ENCODE results near the gene ITGAX. TPM values are rescaled to one million over a fixed set of nuclear protein-coding genes. Genes with fewer than 3 reads are reported as not detected.

ITGAX gene
- total and polyA plus RNA-seq, 7 donors: 0.34 to 2.6 (median 1.7) TPM

DNA sequence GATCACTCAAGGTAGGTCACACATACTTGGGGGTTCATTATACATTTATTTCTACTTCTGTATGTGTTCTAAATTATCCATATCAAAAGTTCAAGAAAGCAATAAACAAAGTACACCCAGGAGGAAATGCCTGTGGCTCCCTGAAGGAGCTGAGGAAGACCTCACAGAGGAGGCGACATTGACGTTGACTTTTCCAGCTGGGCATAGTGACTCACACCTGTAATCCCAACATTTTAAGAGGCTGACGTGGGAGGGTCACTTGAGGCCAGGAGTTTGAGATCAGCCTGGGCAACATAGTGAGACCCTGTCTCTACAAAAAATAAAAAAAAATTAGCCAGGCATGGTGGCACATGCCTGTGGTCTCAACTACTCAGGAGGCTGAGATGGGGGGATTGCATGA is 54.5 kb downstream of the ITGAX start:
- H3K4me1 ChIP-seq: no peaks in the 10 kb centered on the region
- DNase-seq: no peak
- no peaks in the 10 kb centered on the region for H3K36me3 ChIP-seq (ENCODE audit: insufficient read depth in 1 of 2, low read depth in 1 of 2)
- 35 to 59% (median 58%) methylated on average over 3 of the region's 3 CpGs for WGBS, 3 donors
- no peaks in the 10 kb centered on the region for H3K9me3 ChIP-seq
- no peak overlapping the region for H3K4me3 ChIP-seq
- H3K27me3 ChIP-seq (ENCODE audit: insufficient read depth in 3 of 3, low read length in 2 of 3): no peaks in the 10 kb centered on the region
- H3K27ac ChIP-seq: no peak overlapping the region
- ATAC-seq: no peak
- intact Hi-C loops (cut with DNase I): no loop called here
- no peak for TF ChIP-seq CTCF (IDR thresholded peaks at IDR 0.05)

- DNase-seq: no peak
- no peak for ATAC-seq
- Histone ChIP-seq H3K9me3 (no peaks in the 10 kb centered on the region), H3K27me3 (ENCODE audit: insufficient read depth in 3 of 3, low read length in 2 of 3) (no peaks in the 10 kb centered on the region), H3K4me3 (no peak overlapping the region), H3K27ac (no peak overlapping the region), H3K4me1 (no peaks in the 10 kb centered on the region), H3K36me3 (ENCODE audit: insufficient read depth in 1 of 2, low read depth in 1 of 2) (no peaks in the 10 kb centered on the region)
- TF ChIP-seq CTCF (IDR thresholded peaks at IDR 0.05): no peak
- intact Hi-C loops (cut with DNase I): no loop called here
- 68 to 79% (median 76%) methylated on average over 9 of the region's 9 CpGs for WGBS, 3 donors
These were observed 55.1 kb downstream of the ITGAX start for GRCh38 chr16:31410082-31410481.

DNA sequence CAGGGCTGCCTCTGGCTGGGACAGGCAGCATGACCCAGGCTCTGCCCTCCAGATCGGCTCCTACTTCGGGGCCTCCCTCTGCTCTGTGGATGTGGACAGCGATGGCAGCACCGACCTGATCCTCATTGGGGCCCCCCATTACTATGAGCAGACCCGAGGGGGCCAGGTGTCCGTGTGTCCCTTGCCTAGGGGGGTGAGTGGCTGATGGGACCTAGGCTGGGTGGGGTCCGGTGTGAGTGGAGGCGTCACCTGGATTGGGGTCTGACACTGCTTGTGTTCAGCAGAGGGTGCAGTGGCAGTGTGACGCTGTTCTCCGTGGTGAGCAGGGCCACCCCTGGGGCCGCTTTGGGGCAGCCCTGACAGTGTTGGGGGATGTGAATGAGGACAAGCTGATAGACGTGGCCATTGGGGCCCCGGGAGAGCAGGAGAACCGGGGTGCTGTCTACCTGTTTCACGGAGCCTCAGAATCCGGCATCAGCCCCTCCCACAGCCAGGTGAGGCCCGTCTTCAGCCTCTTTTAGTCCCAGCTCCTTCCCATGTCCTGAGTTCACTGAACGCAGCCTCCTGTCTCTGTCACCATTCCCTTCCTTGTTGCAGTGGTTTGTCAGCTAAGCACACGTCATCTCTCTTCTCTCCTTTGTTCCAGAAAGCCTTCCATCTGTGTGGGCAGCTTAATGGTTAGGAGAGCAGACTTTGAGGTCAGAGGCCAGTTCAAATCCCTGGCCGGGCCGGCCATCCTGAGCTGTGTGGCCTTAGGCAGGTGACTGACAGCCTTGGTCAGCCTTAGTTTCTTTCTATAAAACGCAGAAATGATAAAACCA is 56.3 kb downstream of the ITGAX start:
- Histone ChIP-seq H3K9me3 (no peaks in the 10 kb centered on the region), H3K27me3 (ENCODE audit: insufficient read depth in 3 of 3, low read length in 2 of 3) (no peaks in the 10 kb centered on the region), H3K27ac (no peak overlapping the region), H3K36me3 (ENCODE audit: insufficient read depth in 1 of 2, low read depth in 1 of 2) (no peaks in the 10 kb centered on the region), H3K4me1 (no peaks in the 10 kb centered on the region), H3K4me3 (no peak overlapping the region)
- 77 to 79% (median 77%) methylated on average over 21 to 22 of the region's 22 CpGs for WGBS, 3 donors
- TF ChIP-seq CTCF (IDR thresholded peaks at IDR 0.05): no peak
- ATAC-seq (no peak), DNase-seq (no peak)
- intact Hi-C loops (cut with DNase I): no loop called here

GRCh38 chr16:31412750-31413149 is 57.8 kb downstream of the ITGAX start:
- ATAC-seq (no peak), DNase-seq (peak in 1 of 2 donors; percentile 33)
- Histone ChIP-seq H3K4me3 (no peak overlapping the region), H3K27me3 (ENCODE audit: insufficient read depth in 3 of 3, low read length in 2 of 3) (no peaks in the 10 kb centered on the region), H3K27ac (no peak overlapping the region), H3K9me3 (no peaks in the 10 kb centered on the region), H3K4me1 (no peaks in the 10 kb centered on the region), H3K36me3 (ENCODE audit: insufficient read depth in 1 of 2, low read depth in 1 of 2) (no peaks in the 10 kb centered on the region)
- intact Hi-C loops (cut with DNase I): no loop called here
- TF ChIP-seq CTCF (IDR thresholded peaks at IDR 0.05): no peak
- WGBS, 3 donors: 81 to 90% (median 84%) methylated on average over 10 of the region's 10 CpGs

GRCh38 chr16:31413381-31413780 is 58.4 kb downstream of the ITGAX start:
- no peak overlapping the region for H3K4me3 ChIP-seq
- no peaks in the 10 kb centered on the region for H3K4me1 ChIP-seq
- TF ChIP-seq CTCF (IDR thresholded peaks at IDR 0.05): no peak
- H3K9me3 ChIP-seq: no peaks in the 10 kb centered on the region
- ATAC-seq (no peak), DNase-seq (peak in 1 of 2 donors; percentile 13)
- no peak overlapping the region for H3K27ac ChIP-seq
- intact Hi-C loops (cut with DNase I): no loop called here
- no peaks in the 10 kb centered on the region for H3K36me3 ChIP-seq (ENCODE audit: insufficient read depth in 1 of 2, low read depth in 1 of 2)
- 85 to 91% (median 86%) methylated on average over 5 of the region's 5 CpGs for WGBS, 3 donors
- no peaks in the 10 kb centered on the region for H3K27me3 ChIP-seq (ENCODE audit: insufficient read depth in 3 of 3, low read length in 2 of 3)

Data from psoas muscle (tissue), 8 donors.